Measurements from ENCODE around the gene CCDC185. TPM values are rescaled to one million over a fixed set of nuclear protein-coding genes. Genes with fewer than 3 reads are reported as not detected.
"Not testable (repeated sequence)": the region's sequence is repeated elsewhere in the genome, so short reads cannot be mapped to it uniquely, and the experiment has no call there.

Gene CCDC185
- total RNA-seq, 3 donors from 2014 or later (not counting 1 experiment from before 2014, with no cell fraction given) = not detected

DNA sequence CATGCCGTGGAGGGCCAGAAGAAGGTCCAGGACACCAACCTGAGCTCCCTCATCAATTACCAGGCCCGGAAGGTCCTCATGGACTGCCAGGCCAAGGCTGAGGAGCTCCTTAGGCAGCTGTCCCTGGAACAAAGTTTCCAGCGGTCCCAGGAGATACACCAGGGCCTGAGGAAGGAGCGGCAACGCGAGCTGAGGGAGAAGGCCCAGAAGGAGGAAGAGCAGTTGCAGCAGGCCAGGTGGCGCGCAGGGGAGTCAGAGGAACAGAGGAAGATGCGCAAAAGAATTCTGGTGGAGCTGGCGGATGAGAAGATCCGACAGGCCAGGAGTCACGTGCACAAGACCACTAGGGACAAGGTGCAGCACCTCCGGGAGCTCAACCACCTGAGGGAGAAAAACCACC, 1.5 kb downstream of the CCDC185 start:
- Mint-ChIP-seq H3K27ac (no peak overlapping the region), H3K36me3 (no peaks in the 10 kb centered on the region), H3K4me3 (no peak overlapping the region), H3K27me3 (ENCODE audit: low read depth in 2 of 2) (peaks cover 20 to 21% of the 10 kb centered on the region in 2 donors), H3K9me3 (no peaks in the 10 kb centered on the region), H3K4me1 (no peaks in the 10 kb centered on the region)
- no peaks in the 10 kb centered on the region for H3K9me3 ChIP-seq (ENCODE audit: control insufficient read depth, insufficient read depth, low read length)
- ATAC-seq (no peak), DNase-seq (no peak)
- intact Hi-C loops (cut with micrococcal nuclease) = no loop called here
- H3K4me1 ChIP-seq (ENCODE audit: control insufficient read depth, insufficient read depth, low read length) = no peaks in the 10 kb centered on the region
- no peak overlapping the region for H3K4me3 ChIP-seq (ENCODE audit: low read length)
- H3K27ac ChIP-seq (ENCODE audit: low read length) = no peak overlapping the region
- H3K27me3 ChIP-seq (ENCODE audit: control insufficient read depth, insufficient read depth, low read length) = peaks cover 6% of the 10 kb centered on the region
- 91% methylated on average over 13 of the region's 13 CpGs for WGBS (ENCODE audit: insufficient coverage)
- TF ChIP-seq, protein P1, sequence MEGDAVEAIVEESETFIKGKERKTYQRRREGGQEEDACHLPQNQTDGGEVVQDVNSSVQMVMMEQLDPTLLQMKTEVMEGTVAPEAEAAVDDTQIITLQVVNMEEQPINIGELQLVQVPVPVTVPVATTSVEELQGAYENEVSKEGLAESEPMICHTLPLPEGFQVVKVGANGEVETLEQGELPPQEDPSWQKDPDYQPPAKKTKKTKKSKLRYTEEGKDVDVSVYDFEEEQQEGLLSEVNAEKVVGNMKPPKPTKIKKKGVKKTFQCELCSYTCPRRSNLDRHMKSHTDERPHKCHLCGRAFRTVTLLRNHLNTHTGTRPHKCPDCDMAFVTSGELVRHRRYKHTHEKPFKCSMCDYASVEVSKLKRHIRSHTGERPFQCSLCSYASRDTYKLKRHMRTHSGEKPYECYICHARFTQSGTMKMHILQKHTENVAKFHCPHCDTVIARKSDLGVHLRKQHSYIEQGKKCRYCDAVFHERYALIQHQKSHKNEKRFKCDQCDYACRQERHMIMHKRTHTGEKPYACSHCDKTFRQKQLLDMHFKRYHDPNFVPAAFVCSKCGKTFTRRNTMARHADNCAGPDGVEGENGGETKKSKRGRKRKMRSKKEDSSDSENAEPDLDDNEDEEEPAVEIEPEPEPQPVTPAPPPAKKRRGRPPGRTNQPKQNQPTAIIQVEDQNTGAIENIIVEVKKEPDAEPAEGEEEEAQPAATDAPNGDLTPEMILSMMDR (IDR thresholded peaks at IDR 0.05) = no peak
- no peaks in the 10 kb centered on the region for H3K36me3 ChIP-seq (ENCODE audit: control insufficient read depth, insufficient read depth, low read length)

GRCh38 chr1:223399393-223399792, 6.2 kb downstream of the CCDC185 start:
- H3K4me3 ChIP-seq (ENCODE audit: low read length); DNase-seq; H3K9me3 Mint-ChIP-seq; H3K4me1 Mint-ChIP-seq; H3K27ac ChIP-seq (ENCODE audit: low read length); intact Hi-C loops (cut with micrococcal nuclease); H3K36me3 ChIP-seq (ENCODE audit: control insufficient read depth, insufficient read depth, low read length); H3K27ac Mint-ChIP-seq; ATAC-seq; H3K4me1 ChIP-seq (ENCODE audit: control insufficient read depth, insufficient read depth, low read length); H3K27me3 ChIP-seq (ENCODE audit: control insufficient read depth, insufficient read depth, low read length); H3K36me3 Mint-ChIP-seq; H3K9me3 ChIP-seq (ENCODE audit: control insufficient read depth, insufficient read depth, low read length); H3K4me3 Mint-ChIP-seq: not testable (repeated sequence)
- WGBS (ENCODE audit: insufficient coverage) = no CpG with 5 or more reads among the region's 6 CpGs
- H3K27me3 Mint-ChIP-seq (ENCODE audit: low read depth in 2 of 2) = peaks cover 8 to 13% of the 10 kb centered on the region in 2 donors

DNA sequence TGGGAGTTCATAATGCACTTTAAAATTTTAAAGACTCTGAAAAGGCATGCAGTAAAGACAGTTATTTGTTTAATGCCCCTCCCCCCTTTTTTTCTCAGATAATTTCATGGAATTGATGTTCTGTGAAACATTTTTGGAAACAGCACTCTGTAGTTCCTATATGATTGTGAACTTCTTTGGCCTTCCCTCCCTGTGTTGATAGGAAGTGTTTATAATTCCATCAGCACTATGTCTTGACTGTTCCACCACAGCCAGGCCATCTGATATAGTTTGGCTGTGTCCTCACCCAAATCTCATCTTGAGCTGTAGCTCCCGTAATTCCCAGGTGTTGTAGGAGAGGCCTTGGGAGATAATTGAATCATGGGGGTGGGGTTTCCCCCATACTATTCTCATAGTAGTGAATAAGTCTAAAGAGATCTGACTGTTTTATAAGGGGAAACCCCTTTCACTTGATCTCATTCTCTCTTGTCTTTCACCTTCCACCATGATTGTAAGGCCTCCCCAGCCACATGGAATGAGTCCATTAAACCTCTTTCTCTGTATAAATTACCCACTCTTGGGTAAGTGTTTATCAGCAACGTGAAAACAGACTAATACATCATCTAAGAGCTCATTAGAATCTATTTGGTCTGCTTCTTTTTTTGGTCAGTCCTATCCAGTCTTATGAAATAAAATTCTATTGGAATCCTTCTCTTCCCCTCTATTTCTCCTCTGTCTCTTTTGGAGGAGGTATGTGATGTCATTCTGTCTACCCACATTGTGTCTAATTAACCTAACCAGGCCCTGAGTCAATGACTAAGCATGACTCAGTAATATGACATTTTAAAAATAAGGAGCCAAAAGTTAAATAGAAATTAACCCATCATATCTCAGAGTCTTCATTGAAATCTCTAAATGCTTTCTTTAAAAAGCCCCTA, 8.9 kb downstream of the CCDC185 start:
- Mint-ChIP-seq H3K27ac (no peak overlapping the region), H3K9me3 (peaks cover 4 to 6% of the 10 kb centered on the region in 2 donors), H3K27me3 (ENCODE audit: low read depth in 2 of 2) (peaks cover 11 to 17% of the 10 kb centered on the region in 2 donors), H3K36me3 (no peaks in the 10 kb centered on the region), H3K4me3 (no peak overlapping the region), H3K4me1 (no peaks in the 10 kb centered on the region)
- Histone ChIP-seq H3K9me3 (ENCODE audit: control insufficient read depth, insufficient read depth, low read length) (no peaks in the 10 kb centered on the region), H3K27me3 (ENCODE audit: control insufficient read depth, insufficient read depth, low read length) (peaks cover 2% of the 10 kb centered on the region), H3K36me3 (ENCODE audit: control insufficient read depth, insufficient read depth, low read length) (no peaks in the 10 kb centered on the region), H3K4me1 (ENCODE audit: control insufficient read depth, insufficient read depth, low read length) (no peaks in the 10 kb centered on the region), H3K27ac (ENCODE audit: low read length) (no peak overlapping the region), H3K4me3 (ENCODE audit: low read length) (no peak overlapping the region)
- DNase-seq (no peak), ATAC-seq (no peak)
- 56% methylated on average over 1 of the region's 2 CpGs for whole genome bisulfite sequencing (ENCODE audit: insufficient coverage)
- intact Hi-C loops (cut with micrococcal nuclease) = no loop called here
- TF ChIP-seq, protein P1 (IDR thresholded peaks at IDR 0.05) = no peak

- ATAC-seq (no peak), DNase-seq (no peak)
- no peaks in the 10 kb centered on the region for H3K36me3 ChIP-seq (ENCODE audit: control insufficient read depth, insufficient read depth, low read length)
- intact Hi-C loops (cut with micrococcal nuclease) = no loop called here
- Mint-ChIP-seq H3K36me3 (no peaks in the 10 kb centered on the region), H3K9me3 (peaks cover 4 to 6% of the 10 kb centered on the region in 2 donors), H3K27ac (no peak overlapping the region), H3K4me1 (no peaks in the 10 kb centered on the region), H3K4me3 (no peak overlapping the region), H3K27me3 (ENCODE audit: low read depth in 2 of 2) (peaks cover 11 to 17% of the 10 kb centered on the region in 2 donors)
- no peak overlapping the region for H3K4me3 ChIP-seq (ENCODE audit: low read length)
- no peak overlapping the region for H3K27ac ChIP-seq (ENCODE audit: low read length)
- H3K9me3 ChIP-seq (ENCODE audit: control insufficient read depth, insufficient read depth, low read length) = no peaks in the 10 kb centered on the region
- TF ChIP-seq, protein P1 (IDR thresholded peaks at IDR 0.05) = no peak
- no peaks in the 10 kb centered on the region for H3K4me1 ChIP-seq (ENCODE audit: control insufficient read depth, insufficient read depth, low read length)
- H3K27me3 ChIP-seq (ENCODE audit: control insufficient read depth, insufficient read depth, low read length) = peaks cover 2% of the 10 kb centered on the region
- WGBS (ENCODE audit: insufficient coverage) = 72% methylated on average over 1 of the region's 2 CpGs
Observed at GRCh38 chr1:223402790-223403142, 9.6 kb downstream of the CCDC185 start.

All from natural killer cell (primary cell).